Islet of Langerhans (tissue), 1 donor: ENCODE measurements around the gene AUTS2.

Source experiments
- FAIRE-seq: peaks from one replicate; lab custom pipeline; 2011; peaks lifted over from hg19 to GRCh38; lab: Jason Lieb, UNC

Gene AUTS2

GRCh38 chr7:69624435-69625230 is 26.4 kb downstream of the AUTS2 start:
- FAIRE-seq: no peak

GRCh38 chr7:69625238-69625637 is 27.0 kb downstream of the AUTS2 start:
- FAIRE-seq: no peak

- no peak for FAIRE-seq
These were observed 27.5 kb downstream of the AUTS2 start for GRCh38 chr7:69625798-69626197.

GRCh38 chr7:69630292-69630691 is 32.0 kb downstream of the AUTS2 start:
- FAIRE-seq: no peak

GRCh38 chr7:69631131-69631530 is 32.9 kb downstream of the AUTS2 start:
- FAIRE-seq: no peak

GRCh38 chr7:69632280-69632679 is 34.0 kb downstream of the AUTS2 start:
- no peak for FAIRE-seq

GRCh38 chr7:69633122-69633831 is 35.0 kb downstream of the AUTS2 start:
- no peak for FAIRE-seq

GRCh38 chr7:69635555-69636185 is 37.4 kb downstream of the AUTS2 start:
- FAIRE-seq: no peak

GRCh38 chr7:69638674-69639073 is 40.4 kb downstream of the AUTS2 start:
- FAIRE-seq: no peak

GRCh38 chr7:69640216-69640615 is 41.9 kb downstream of the AUTS2 start:
- no peak for FAIRE-seq

- FAIRE-seq: no peak
These were observed 42.8 kb downstream of the AUTS2 start for GRCh38 chr7:69640925-69641594.

GRCh38 chr7:69643265-69643664 is 45.0 kb downstream of the AUTS2 start:
- no peak for FAIRE-seq

- no peak for FAIRE-seq
These were observed 45.6 kb downstream of the AUTS2 start for GRCh38 chr7:69643708-69644445.

GRCh38 chr7:69645683-69646082 is 47.4 kb downstream of the AUTS2 start:
- FAIRE-seq: no peak

GRCh38 chr7:69651101-69651590 is 52.9 kb downstream of the AUTS2 start:
- FAIRE-seq: no peak

GRCh38 chr7:69652947-69653701 is 54.8 kb downstream of the AUTS2 start:
- no peak for FAIRE-seq

GRCh38 chr7:69653806-69654205 is 55.5 kb downstream of the AUTS2 start:
- no peak for FAIRE-seq

- no peak for FAIRE-seq
These were observed 56.1 kb downstream of the AUTS2 start for GRCh38 chr7:69654381-69654780.

GRCh38 chr7:69654849-69655707 is 56.8 kb downstream of the AUTS2 start:
- FAIRE-seq: no peak

- no peak for FAIRE-seq
These were observed 57.8 kb downstream of the AUTS2 start for GRCh38 chr7:69656077-69656476.
